ENCODE measurements around the gene FBXO7. TPM values are rescaled to one million over a fixed set of nuclear protein-coding genes. Genes with fewer than 3 reads are reported as not detected.

FBXO7 gene
- total RNA-seq, 5 donors from 2014 or later (not counting 1 experiment from before 2014, with no cell fraction given) = 77.8 to 127 (median 83.4) TPM

DNA sequence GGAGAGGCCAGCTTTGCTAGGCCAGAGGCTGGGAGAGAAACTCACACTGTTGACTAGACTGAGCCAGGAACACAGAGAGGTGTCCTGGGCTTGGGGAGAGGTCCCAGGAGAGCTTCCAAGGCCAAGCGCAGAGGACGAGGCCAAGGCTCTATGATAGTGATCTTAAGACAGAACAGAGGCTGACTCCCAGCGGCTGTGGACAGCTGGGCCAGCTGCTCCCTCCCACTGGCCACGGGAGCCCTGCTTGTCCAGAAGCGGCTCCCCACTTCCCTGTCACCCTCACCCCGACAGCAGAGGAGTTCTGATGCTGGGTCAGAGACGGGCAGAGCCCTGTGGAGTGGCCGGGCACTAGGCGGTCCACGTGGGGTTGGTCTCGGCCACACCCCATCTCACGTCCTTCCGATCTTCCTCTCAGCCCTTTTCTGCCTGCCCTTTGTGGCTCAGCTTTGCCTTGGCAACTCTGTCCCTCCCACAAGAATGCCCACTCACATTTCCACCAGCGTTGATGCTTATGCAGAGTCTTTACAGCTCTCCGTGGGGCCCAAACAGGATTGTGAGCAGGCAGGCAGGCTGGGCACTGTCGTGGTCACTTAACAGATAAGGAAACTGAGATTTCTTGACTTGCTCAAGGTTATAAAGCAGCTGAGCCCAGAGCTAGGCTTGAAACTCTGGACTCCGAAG, 68.2 kb downstream of the FBXO7 start:
- POLR2A ChIA-PET = no interaction called here
- CTCF ChIA-PET = no interaction called here
- Mint-ChIP-seq H3K27ac (no peak overlapping the region), H3K36me3 (no peaks in the 10 kb centered on the region), H3K9me3 (no peaks in the 10 kb centered on the region), H3K4me3 (no peak overlapping the region), H3K4me1 (no peaks in the 10 kb centered on the region), H3K27me3 (peaks cover 17 to 28% of the 10 kb centered on the region in 2 donors)
- no peaks in the 10 kb centered on the region for H3K9me3 ChIP-seq
- H3K27ac ChIP-seq (ENCODE audit: low read length) = no peak overlapping the region
- DNase-seq (no peak), ATAC-seq (replicated peaks in 1 of 4) (no peak)
- WGBS (ENCODE audit: insufficient coverage) = 85% methylated on average over 16 of the region's 17 CpGs
- H3K36me3 ChIP-seq (ENCODE audit: control insufficient read depth in 2 of 2, extremely low read depth in 1 of 2, insufficient read depth in 1 of 2, low read length in 1 of 2) = no peaks in the 10 kb centered on the region
- H3K4me3 ChIP-seq (ENCODE audit: control insufficient read depth in 1 of 2, extremely low read depth in 1 of 2, low read length in 1 of 2) = no peak overlapping the region
- no peaks in the 10 kb centered on the region for H3K4me1 ChIP-seq (ENCODE audit: control insufficient read depth in 1 of 2, extremely low read depth in 1 of 2, insufficient read depth in 2 of 2, low read length in 2 of 2)
- peaks cover 0 to 21% of the 10 kb centered on the region in 2 experiments for H3K27me3 ChIP-seq (replicated peaks in 1 of 2; ENCODE audit: control insufficient read depth in 2 of 2, extremely low read depth in 1 of 2, insufficient read depth in 2 of 2, low read length in 1 of 2)

DNA sequence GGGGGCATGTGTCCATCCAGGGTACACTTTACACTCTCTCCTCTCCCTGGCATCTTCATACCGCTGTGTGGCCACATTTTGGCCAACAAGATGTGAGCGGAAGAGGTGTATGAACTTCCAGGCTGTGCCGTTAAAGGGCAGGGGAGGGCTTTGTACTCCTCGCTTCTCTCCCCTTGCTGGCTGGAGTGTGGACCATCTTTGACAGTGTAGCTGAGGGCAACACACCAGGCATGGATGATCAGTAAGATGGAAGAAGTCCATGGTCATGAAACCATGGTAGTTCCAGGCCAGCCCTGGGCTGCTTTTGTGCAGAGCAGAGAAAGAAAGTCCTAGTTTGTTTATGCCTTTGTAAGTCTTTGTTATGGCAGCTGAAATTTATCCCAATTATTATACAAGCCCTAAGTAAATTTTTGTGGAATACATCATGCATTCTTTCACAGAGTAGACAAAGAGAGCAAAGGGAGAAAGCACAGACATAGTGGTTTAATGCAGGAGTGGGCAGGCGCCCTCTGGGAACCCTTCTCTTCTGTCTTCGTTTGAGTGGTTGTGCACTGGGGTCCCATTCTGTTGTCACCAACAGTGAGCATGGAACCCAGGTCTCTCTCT, 70.4 kb downstream of the FBXO7 start:
- DNase-seq (no peak), ATAC-seq (replicated peaks in 1 of 4) (no peak)
- POLR2A ChIA-PET = no interaction called here
- no peaks in the 10 kb centered on the region for H3K4me1 Mint-ChIP-seq
- Histone ChIP-seq H3K27me3 (replicated peaks in 1 of 2; ENCODE audit: control insufficient read depth in 2 of 2, extremely low read depth in 1 of 2, insufficient read depth in 2 of 2, low read length in 1 of 2) (peaks cover 0 to 18% of the 10 kb centered on the region in 2 experiments), H3K4me1 (ENCODE audit: control insufficient read depth in 1 of 2, extremely low read depth in 1 of 2, insufficient read depth in 2 of 2, low read length in 2 of 2) (no peaks in the 10 kb centered on the region), H3K27ac (ENCODE audit: low read length) (no peak overlapping the region), H3K4me3 (ENCODE audit: control insufficient read depth in 1 of 2, extremely low read depth in 1 of 2, low read length in 1 of 2) (no peak overlapping the region), H3K36me3 (ENCODE audit: control insufficient read depth in 2 of 2, extremely low read depth in 1 of 2, insufficient read depth in 1 of 2, low read length in 1 of 2) (no peaks in the 10 kb centered on the region), H3K9me3 (no peaks in the 10 kb centered on the region)
- 88% methylated on average over 5 of the region's 6 CpGs for WGBS (ENCODE audit: insufficient coverage)
- no peak overlapping the region for H3K27ac Mint-ChIP-seq
- no peaks in the 10 kb centered on the region for H3K36me3 Mint-ChIP-seq
- H3K9me3 Mint-ChIP-seq = no peaks in the 10 kb centered on the region
- CTCF ChIA-PET = no interaction called here
- peaks cover 13 to 30% of the 10 kb centered on the region in 2 donors for H3K27me3 Mint-ChIP-seq
- no peak overlapping the region for H3K4me3 Mint-ChIP-seq

DNA sequence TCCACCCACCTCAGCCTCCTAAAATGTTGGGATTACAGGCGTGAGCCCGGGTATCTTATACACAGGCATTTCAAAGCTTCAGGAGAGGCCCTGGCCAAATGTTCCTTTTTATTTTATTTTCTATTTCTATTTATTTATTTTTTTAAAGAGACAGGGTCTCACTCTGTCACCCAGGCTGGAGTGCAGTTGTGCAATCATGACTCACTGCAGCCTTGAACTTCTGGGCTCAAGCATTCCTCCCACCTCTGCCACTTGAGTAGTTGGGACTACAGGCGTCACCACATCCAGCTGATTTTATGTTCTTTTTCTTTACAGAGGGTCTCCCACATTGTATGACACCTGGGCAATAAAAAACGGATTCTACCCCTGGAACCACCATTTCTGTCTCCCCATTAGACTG, 71.2 kb downstream of the FBXO7 start:
- ChIA-PET CTCF (no interaction called here), POLR2A (no interaction called here)
- no peak for ATAC-seq (replicated peaks in 1 of 4)
- no peaks in the 10 kb centered on the region for H3K36me3 ChIP-seq (ENCODE audit: control insufficient read depth in 2 of 2, extremely low read depth in 1 of 2, insufficient read depth in 1 of 2, low read length in 1 of 2)
- no peak for DNase-seq
- no peak overlapping the region for H3K4me3 Mint-ChIP-seq
- no peak overlapping the region for H3K4me3 ChIP-seq (ENCODE audit: control insufficient read depth in 1 of 2, extremely low read depth in 1 of 2, low read length in 1 of 2)
- no peaks in the 10 kb centered on the region for H3K4me1 Mint-ChIP-seq
- H3K27ac Mint-ChIP-seq = no peak overlapping the region
- H3K4me1 ChIP-seq (ENCODE audit: control insufficient read depth in 1 of 2, extremely low read depth in 1 of 2, insufficient read depth in 2 of 2, low read length in 2 of 2) = no peaks in the 10 kb centered on the region
- no peaks in the 10 kb centered on the region for H3K9me3 Mint-ChIP-seq
- peaks cover 0 to 18% of the 10 kb centered on the region in 2 experiments for H3K27me3 ChIP-seq (replicated peaks in 1 of 2; ENCODE audit: control insufficient read depth in 2 of 2, extremely low read depth in 1 of 2, insufficient read depth in 2 of 2, low read length in 1 of 2)
- 80% methylated on average over 1 of the region's 4 CpGs for WGBS (ENCODE audit: insufficient coverage)
- no peaks in the 10 kb centered on the region for H3K9me3 ChIP-seq
- no peaks in the 10 kb centered on the region for H3K36me3 Mint-ChIP-seq
- H3K27ac ChIP-seq (ENCODE audit: low read length) = no peak overlapping the region
- H3K27me3 Mint-ChIP-seq = peaks cover 13 to 30% of the 10 kb centered on the region in 2 donors

DNA sequence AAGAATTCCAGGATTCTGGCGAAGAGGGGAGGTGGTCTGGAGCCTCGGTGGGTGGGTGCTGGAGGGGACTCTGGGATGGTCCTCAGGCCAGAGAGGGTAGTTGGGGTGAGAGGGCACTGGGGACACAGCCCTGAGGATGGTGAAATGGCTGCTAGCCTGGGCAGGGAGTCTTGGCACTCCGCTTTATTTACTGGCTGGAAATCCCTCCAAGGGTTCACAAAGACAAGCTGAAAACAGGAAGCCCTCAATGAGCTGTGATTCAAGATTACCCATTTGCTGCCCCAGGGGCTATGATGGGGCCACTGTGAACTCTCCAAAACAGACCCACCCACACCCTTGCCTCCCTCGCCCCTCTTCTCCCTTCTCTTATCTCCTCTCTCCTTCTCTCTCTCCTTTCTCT, 71.9 kb downstream of the FBXO7 start:
- ATAC-seq (replicated peaks in 1 of 4) = no peak

DNA sequence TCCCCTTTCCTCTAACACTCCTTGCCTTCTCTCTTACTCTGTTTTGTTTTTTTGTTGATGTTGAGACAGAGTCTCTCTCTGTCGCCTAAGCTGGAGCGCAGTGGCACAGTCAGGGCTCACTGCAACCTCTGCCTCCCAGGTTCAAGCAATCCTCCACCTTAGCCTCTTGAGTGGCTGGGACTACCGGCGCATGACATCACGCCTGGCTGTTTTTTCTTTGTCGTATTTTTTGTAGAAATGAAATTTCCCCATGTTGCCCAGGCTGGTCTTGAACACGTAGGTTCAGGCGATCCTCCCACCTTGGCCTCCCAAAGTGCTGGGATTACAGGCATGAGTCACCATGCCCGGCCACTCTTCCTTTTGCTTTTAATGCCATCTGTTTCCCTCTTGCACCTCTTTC, 72.3 kb downstream of the FBXO7 start:
- WGBS (ENCODE audit: insufficient coverage) = 88% methylated on average over 4 of the region's 9 CpGs
- no peak for ATAC-seq (replicated peaks in 1 of 4)
- no peaks in the 10 kb centered on the region for H3K36me3 ChIP-seq (ENCODE audit: control insufficient read depth in 2 of 2, extremely low read depth in 1 of 2, insufficient read depth in 1 of 2, low read length in 1 of 2)
- H3K9me3 ChIP-seq = no peaks in the 10 kb centered on the region
- H3K4me3 ChIP-seq (ENCODE audit: control insufficient read depth in 1 of 2, extremely low read depth in 1 of 2, low read length in 1 of 2) = no peak overlapping the region
- ChIA-PET POLR2A (no interaction called here), CTCF (no interaction called here)
- no peak overlapping the region for H3K27ac ChIP-seq (ENCODE audit: low read length)
- peaks cover 13 to 27% of the 10 kb centered on the region in 2 donors for H3K27me3 Mint-ChIP-seq
- H3K9me3 Mint-ChIP-seq = no peaks in the 10 kb centered on the region
- no peaks in the 10 kb centered on the region for H3K4me1 ChIP-seq (ENCODE audit: control insufficient read depth in 1 of 2, extremely low read depth in 1 of 2, insufficient read depth in 2 of 2, low read length in 2 of 2)
- H3K4me3 Mint-ChIP-seq = no peak overlapping the region
- no peak for DNase-seq
- no peaks in the 10 kb centered on the region for H3K4me1 Mint-ChIP-seq
- H3K27me3 ChIP-seq (replicated peaks in 1 of 2; ENCODE audit: control insufficient read depth in 2 of 2, extremely low read depth in 1 of 2, insufficient read depth in 2 of 2, low read length in 1 of 2) = peaks cover 0 to 15% of the 10 kb centered on the region in 2 experiments
- H3K27ac Mint-ChIP-seq = no peak overlapping the region
- H3K36me3 Mint-ChIP-seq = no peaks in the 10 kb centered on the region

More for the DNA sequence above, 71.9 kb downstream of the FBXO7 start:
- H3K27ac Mint-ChIP-seq = no peak overlapping the region
- Histone ChIP-seq H3K4me3 (ENCODE audit: control insufficient read depth in 1 of 2, extremely low read depth in 1 of 2, low read length in 1 of 2) (no peak overlapping the region), H3K4me1 (ENCODE audit: control insufficient read depth in 1 of 2, extremely low read depth in 1 of 2, insufficient read depth in 2 of 2, low read length in 2 of 2) (no peaks in the 10 kb centered on the region), H3K27me3 (replicated peaks in 1 of 2; ENCODE audit: control insufficient read depth in 2 of 2, extremely low read depth in 1 of 2, insufficient read depth in 2 of 2, low read length in 1 of 2) (peaks cover 0 to 15% of the 10 kb centered on the region in 2 experiments), H3K27ac (ENCODE audit: low read length) (no peak overlapping the region), H3K9me3 (no peaks in the 10 kb centered on the region), H3K36me3 (ENCODE audit: control insufficient read depth in 2 of 2, extremely low read depth in 1 of 2, insufficient read depth in 1 of 2, low read length in 1 of 2) (no peaks in the 10 kb centered on the region)
- H3K36me3 Mint-ChIP-seq = no peaks in the 10 kb centered on the region
- peaks cover 13 to 30% of the 10 kb centered on the region in 2 donors for H3K27me3 Mint-ChIP-seq
- H3K4me1 Mint-ChIP-seq = no peaks in the 10 kb centered on the region
- CTCF ChIA-PET = no interaction called here
- H3K4me3 Mint-ChIP-seq = no peak overlapping the region
- no peaks in the 10 kb centered on the region for H3K9me3 Mint-ChIP-seq
- POLR2A ChIA-PET = no interaction called here
- DNase-seq = no peak
- 69% methylated on average over 4 of the region's 4 CpGs for WGBS (ENCODE audit: insufficient coverage)

DNA sequence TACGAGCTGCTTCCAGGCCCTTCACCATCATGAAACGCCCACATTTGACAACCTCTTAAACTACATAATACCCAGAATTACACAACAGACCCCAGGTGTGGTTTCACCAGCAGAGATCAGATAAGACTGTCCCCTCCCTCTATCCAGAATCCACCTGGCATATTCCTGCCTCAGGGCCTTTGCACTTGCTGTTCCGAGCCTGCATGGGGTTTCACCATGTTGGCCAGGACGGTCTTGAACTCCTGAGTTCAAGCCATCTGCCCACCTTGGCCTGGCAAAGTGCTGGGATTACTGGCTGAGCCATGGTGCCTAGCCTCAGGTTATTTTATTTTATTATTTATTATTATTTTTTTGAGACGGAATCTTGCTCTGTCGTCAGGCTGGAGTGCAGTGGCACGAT, 73.4 kb downstream of the FBXO7 start:
- no peaks in the 10 kb centered on the region for H3K36me3 ChIP-seq (ENCODE audit: control insufficient read depth in 2 of 2, extremely low read depth in 1 of 2, insufficient read depth in 1 of 2, low read length in 1 of 2)
- 89% methylated on average over 6 of the region's 7 CpGs for WGBS (ENCODE audit: insufficient coverage)
- no peaks in the 10 kb centered on the region for H3K9me3 ChIP-seq
- peak overlapping the region in 1 of 2 donors; percentile 2 for H3K27ac Mint-ChIP-seq
- H3K4me1 ChIP-seq (ENCODE audit: control insufficient read depth in 1 of 2, extremely low read depth in 1 of 2, insufficient read depth in 2 of 2, low read length in 2 of 2) = no peaks in the 10 kb centered on the region
- no peak overlapping the region for H3K4me3 Mint-ChIP-seq
- no peak overlapping the region for H3K4me3 ChIP-seq (ENCODE audit: control insufficient read depth in 1 of 2, extremely low read depth in 1 of 2, low read length in 1 of 2)
- no peak for DNase-seq
- H3K9me3 Mint-ChIP-seq = no peaks in the 10 kb centered on the region
- no peak for ATAC-seq (replicated peaks in 1 of 4)
- POLR2A ChIA-PET = interaction anchor here in 1 of 2 donors (0.6 kb wide), 1 partner anchor 9 kb away, joined by 3 read pairs; no protein-coding TSS in a partner anchor
- peaks cover 0 to 9% of the 10 kb centered on the region in 2 experiments for H3K27me3 ChIP-seq (replicated peaks in 1 of 2; ENCODE audit: control insufficient read depth in 2 of 2, extremely low read depth in 1 of 2, insufficient read depth in 2 of 2, low read length in 1 of 2)
- CTCF ChIA-PET = interaction anchor here in 1 of 2 donors (0.7 kb wide), 1 partner anchor 905 kb away, joined by 3 read pairs; no protein-coding TSS in a partner anchor
- no peak overlapping the region for H3K27ac ChIP-seq (ENCODE audit: low read length)
- H3K4me1 Mint-ChIP-seq = no peaks in the 10 kb centered on the region
- peaks cover 13 to 27% of the 10 kb centered on the region in 2 donors for H3K27me3 Mint-ChIP-seq
- H3K36me3 Mint-ChIP-seq = no peaks in the 10 kb centered on the region
